ENCODE data around the gene UBP1.

- no peak for TF ChIP-seq CTCF (IDR thresholded peaks at IDR 0.05; ENCODE audit: poor library complexity)
- no peak for TF ChIP-seq EZH2phosphoT487 (IDR thresholded peaks at IDR 0.05; ENCODE audit: low read depth, severe bottlenecking, unreplicated experiment)
- no peak for TF ChIP-seq EZH2 (IDR thresholded peaks at IDR 0.05; ENCODE audit: borderline replicate concordance)
Measured at GRCh38 chr3:33453331-33453761, 13.1 kb upstream of the UBP1 start.

Measured in hepatocyte (in vitro differentiated cells).